Fibroblast of lung (primary cell): Measurements from ENCODE around the gene PROP1. TPM values are rescaled to one million over a fixed set of nuclear protein-coding genes. Genes with fewer than 3 reads are reported as not detected.
"Not testable (repeated sequence)": the region's sequence is repeated elsewhere in the genome, so short reads cannot be mapped to it uniquely, and the experiment has no call there.

Source experiments
- DNase-seq, 2 donors: peaks; one replicate each; pipeline versions ENCODE4 v3.0.0 to v3.0.0-alpha.2; 2010; ENCODE audit warnings: low read depth in 2 of 2
- H2AFZ ChIP-seq: 2 replicates; pipeline ENCODE4 v1.5.1; 2012; ENCODE audit warnings: low read length, control low read depth, inconsistent platforms
- H3K27ac ChIP-seq: 2 replicates; pipeline ENCODE4 v1.5.1; 2011; ENCODE audit warnings: low read length, control low read depth; ENCODE audit not compliant: insufficient read depth
- H3K27me3 ChIP-seq: 2 replicates; pipeline ENCODE4 v1.5.1; 2011; ENCODE audit warnings: mild to moderate bottlenecking, low read length; ENCODE audit not compliant: control insufficient read depth, insufficient read depth
- H3K36me3 ChIP-seq: 2 replicates; pipeline ENCODE4 v1.5.1; 2011; ENCODE audit warnings: low read length; ENCODE audit not compliant: control insufficient read depth, insufficient read depth
- H3K4me1 ChIP-seq: 2 replicates; pipeline ENCODE4 v1.5.1; 2011; ENCODE audit warnings: low read length; ENCODE audit not compliant: control insufficient read depth, insufficient read depth; ENCODE audit errors: extremely low read depth
- H3K4me2 ChIP-seq: 2 replicates; pipeline ENCODE4 v1.5.1; 2011; ENCODE audit warnings: low read length, control low read depth; ENCODE audit not compliant: insufficient read depth; ENCODE audit errors: extremely low read depth
- H3K4me3 ChIP-seq, 4 experiments: fragments of 200-600 bp in 1 of 4; sonication (generic) in 1 of 4; replicated peaks in 1 of 4; 2 replicates each; pipeline ENCODE4 v1.5.1; 2011 to 2016; ENCODE audit warnings: low read length in 4 of 4, low read depth in 3 of 4, mild to moderate bottlenecking in 3 of 4, control low read depth in 2 of 4, inconsistent platforms in 1 of 4, mixed read lengths in 1 of 4; ENCODE audit not compliant: insufficient read depth in 1 of 4; ENCODE audit errors: control extremely low read depth in 1 of 4
- H3K79me2 ChIP-seq: 2 replicates; pipeline ENCODE4 v1.5.1; 2012; ENCODE audit warnings: mild to moderate bottlenecking, low read length, inconsistent platforms; ENCODE audit not compliant: control insufficient read depth, insufficient read depth
- H3K9ac ChIP-seq: 2 replicates; pipeline ENCODE4 v1.5.1; 2011; ENCODE audit warnings: mild to moderate bottlenecking, low read length, control low read depth; ENCODE audit not compliant: insufficient read depth
- H3K9me3 ChIP-seq: 2 replicates; pipeline ENCODE4 v1.5.1; 2012; ENCODE audit warnings: low read depth, low read length; ENCODE audit not compliant: control insufficient read depth, insufficient read depth
- H4K20me1 ChIP-seq: 2 replicates; pipeline ENCODE4 v1.5.1; 2011; ENCODE audit warnings: low read length; ENCODE audit not compliant: control insufficient read depth, insufficient read depth; ENCODE audit errors: extremely low read depth
- CTCF ChIP-seq, 2 donors: IDR thresholded peaks in 1 of 2; conservative IDR thresholded peaks in 1 of 2; 1 replicate in 1 of 2; 2 replicates in 1 of 2; pipeline ENCODE4 v1.5.1; 2011 to 2012; ENCODE audit warnings: low read length in 2 of 2, control low read depth in 1 of 2, inconsistent platforms in 1 of 2, low read depth in 1 of 2, mild to moderate bottlenecking in 1 of 2
- EZH2 ChIP-seq: IDR thresholded peaks from 2 replicates; pipeline ENCODE4 v1.5.1; 2012; ENCODE audit warnings: low read length, control low read depth, mild to moderate bottlenecking; ENCODE audit errors: missing control alignments
- polyA plus RNA-seq, 2 donors: library from polyadenylated mRNA; depleted of rRNA in 1 of 2; stranded (reverse) in 1 of 2; unstranded in 1 of 2; fragments of >200 nt; gene quantifications; 2 replicates each; pipeline ENCODE4 v1.2.1, GENCODE V29; 2011 to 2012; ENCODE audit warnings: missing spikeins in 1 of 2
- total RNA-seq: library from RNA; depleted of rRNA; stranded (reverse); fragments of >200 nt; gene quantifications from 2 replicates; pipeline ENCODE4 v1.2.1, GENCODE V29; 2014

PROP1 gene
- total and polyA plus RNA-seq, 2 donors (not counting 1 experiment from before 2014, with no cell fraction given), result not detected

GRCh38 chr5:178006536-178007231 is 10.6 kb upstream of the PROP1 start:
- H3K79me2 ChIP-seq, H3K27me3 ChIP-seq: not testable (repeated sequence)

DNA sequence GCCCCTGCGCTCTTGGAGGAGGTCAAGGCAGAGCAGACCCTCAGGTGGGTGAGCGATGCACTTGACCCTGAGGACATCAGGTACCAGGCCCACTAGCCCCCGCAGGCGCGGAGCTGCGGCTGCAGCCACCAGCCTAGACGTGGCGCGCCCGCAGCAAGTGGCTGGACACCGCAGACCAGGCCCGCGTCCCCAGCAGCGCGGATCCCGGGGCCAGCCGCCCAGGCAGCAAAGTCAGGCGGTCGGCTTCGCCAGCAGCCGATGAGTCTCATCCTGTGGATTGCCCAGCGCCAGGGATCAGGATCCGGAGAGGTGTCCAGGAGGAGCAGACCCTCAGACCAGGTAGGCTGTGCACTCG is 10.1 kb upstream of the PROP1 start:
- not testable (repeated sequence) for H3K27me3 ChIP-seq, H2AFZ ChIP-seq, H4K20me1 ChIP-seq, H3K4me3 ChIP-seq, H3K36me3 ChIP-seq, H3K79me2 ChIP-seq, DNase-seq, H3K4me2 ChIP-seq, H3K9me3 ChIP-seq, H3K9ac ChIP-seq, H3K4me1 ChIP-seq, H3K27ac ChIP-seq

More at GRCh38 chr5:178006536-178007231, 10.6 kb upstream of the PROP1 start:
- not testable (repeated sequence) for H3K4me3 ChIP-seq, H3K36me3 ChIP-seq, H3K4me1 ChIP-seq, H3K27ac ChIP-seq, DNase-seq, H3K9ac ChIP-seq, H2AFZ ChIP-seq, H3K9me3 ChIP-seq, H4K20me1 ChIP-seq, H3K4me2 ChIP-seq

DNA sequence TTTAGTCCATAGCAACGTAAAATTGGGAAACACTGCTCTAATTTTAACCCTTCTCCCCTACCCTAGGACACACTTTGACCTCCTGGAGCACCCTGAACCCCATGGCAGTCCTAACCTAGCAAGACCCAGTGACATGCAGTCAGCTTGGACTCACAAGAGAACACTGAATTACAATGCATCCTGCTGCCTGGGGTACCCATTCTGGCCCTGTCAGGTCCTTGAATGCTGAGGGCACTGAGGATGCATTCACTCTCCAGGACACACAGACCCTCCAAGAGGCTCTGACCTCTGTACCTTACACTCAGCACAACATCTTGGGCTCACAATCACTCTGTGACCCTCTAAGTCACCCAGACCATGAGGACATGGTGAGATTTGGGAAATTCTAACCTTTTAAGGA is 1.8 kb upstream of the PROP1 start:
- Histone ChIP-seq H3K36me3 (no peaks in the 10 kb centered on the region), H3K4me1 (no peaks in the 10 kb centered on the region), H4K20me1 (no peaks in the 10 kb centered on the region), H3K27ac (no peak overlapping the region), H3K4me2 (no peak overlapping the region), H3K79me2 (no peaks in the 10 kb centered on the region), H3K9me3 (no peaks in the 10 kb centered on the region), H3K4me3 (no peak overlapping the region), H2AFZ (no peak overlapping the region), H3K27me3 (no peaks in the 10 kb centered on the region), H3K9ac (no peak overlapping the region)
- TF ChIP-seq EZH2 (no peak), CTCF (conservative IDR thresholded peaks at IDR 0.05 in 1 of 2, IDR thresholded peaks at IDR 0.05 in 1 of 2; ENCODE audit: low read depth in 1 of 2, low read length in 2 of 2) (no peak)
- DNase-seq, result no peak

DNA sequence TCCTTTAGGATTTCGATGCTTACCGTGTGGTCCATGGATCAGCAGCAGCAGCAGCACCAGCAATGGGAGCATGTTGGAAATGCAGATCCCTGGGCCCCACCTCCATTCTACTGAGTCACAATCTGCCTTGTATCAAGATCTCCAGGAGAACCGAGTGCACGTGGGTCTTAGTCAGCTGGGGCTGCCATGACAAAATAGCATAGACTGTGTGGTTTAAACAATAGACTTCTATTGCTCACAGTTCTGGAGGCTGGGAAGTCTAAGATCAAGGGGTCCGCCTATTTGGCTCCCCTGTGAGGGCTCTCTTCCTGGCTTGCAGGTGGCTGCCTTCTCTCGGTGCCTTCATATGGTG is 1.3 kb upstream of the PROP1 start:
- Histone ChIP-seq H3K27ac (no peak overlapping the region), H3K36me3 (no peaks in the 10 kb centered on the region), H3K4me3 (no peak overlapping the region), H3K79me2 (no peaks in the 10 kb centered on the region), H3K4me1 (no peaks in the 10 kb centered on the region), H3K9ac (no peak overlapping the region), H2AFZ (no peak overlapping the region), H3K27me3 (no peaks in the 10 kb centered on the region), H3K9me3 (no peaks in the 10 kb centered on the region), H4K20me1 (no peaks in the 10 kb centered on the region), H3K4me2 (no peak overlapping the region)
- TF ChIP-seq EZH2 (no peak), CTCF (conservative IDR thresholded peaks at IDR 0.05 in 1 of 2, IDR thresholded peaks at IDR 0.05 in 1 of 2; ENCODE audit: low read depth in 1 of 2, low read length in 2 of 2) (no peak)
- DNase-seq, result no peak
